ENCODE data around the gene ZMIZ1. TPM values are rescaled to one million over a fixed set of nuclear protein-coding genes. Genes with fewer than 3 reads are reported as not detected.

ZMIZ1 gene
- total RNA-seq, 1 experiment from 2014 or later: 28.4 TPM

GRCh38 chr10:79335470-79336235 lies 266.9 kb downstream of the ZMIZ1 start:
- no peaks in the 10 kb centered on the region for H3K9me3 ChIP-seq (ENCODE audit: control insufficient read depth in 1 of 2, insufficient read depth in 1 of 2, low read depth in 1 of 2, low read length in 2 of 2)
- POLR2A ChIA-PET: no interaction called here
- H3K27ac ChIP-seq (ENCODE audit: low read depth, low read length): no peak overlapping the region
- intact Hi-C loops (cut with micrococcal nuclease): no loop called here
- RAD21 ChIA-PET (ENCODE audit: low non-redundant PET in 1 of 2, low total read pairs in 2 of 2, uncharacterized antibody in 2 of 2, unreplicated experiment in 2 of 2): no interaction called here
- DNase-seq (ENCODE audit: low read depth, low spot score): no peak
- H2AFZ ChIP-seq (ENCODE audit: low read depth, low read length, poor library complexity, severe bottlenecking): no peak overlapping the region
- H4K20me1 ChIP-seq (ENCODE audit: insufficient read depth): no peaks in the 10 kb centered on the region
- H3K36me3 ChIP-seq (ENCODE audit: control insufficient read depth in 1 of 2, insufficient read depth in 2 of 2, low read length in 2 of 2): no peaks in the 10 kb centered on the region
- no peaks in the 10 kb centered on the region for H3K79me2 ChIP-seq (ENCODE audit: insufficient read depth, low read length)
- H3K9ac ChIP-seq (ENCODE audit: low read length): no peak overlapping the region
- BruUV-seq (replicated peaks): no TSS peak
- peaks cover 0 to 27% of the 10 kb centered on the region in 2 experiments; a peak in 2 of 4 replicates for H3K4me1 ChIP-seq (ENCODE audit: control insufficient read depth in 1 of 2, insufficient read depth in 2 of 2, low read length in 2 of 2)
- no peak overlapping the region for H3K4me2 ChIP-seq (ENCODE audit: low read length)
- H3K27me3 ChIP-seq (ENCODE audit: insufficient read depth, low read length): no peaks in the 10 kb centered on the region
- CTCF ChIA-PET: no interaction called here
- TF ChIP-seq EZH2 (IDR thresholded peaks at IDR 0.05) (no peak), CEBPB (IDR thresholded peaks at IDR 0.05; ENCODE audit: low read depth) (no peak), POLR2A (IDR thresholded peaks at IDR 0.05; ENCODE audit: borderline replicate concordance, extremely low read depth, insufficient read depth, insufficient read length) (no peak), RAD21 (IDR thresholded peaks at IDR 0.05; ENCODE audit: low read depth) (no peak), POLR2AphosphoS5 (IDR thresholded peaks at IDR 0.05; ENCODE audit: low read depth, low read length) (no peak), ZFX (IDR thresholded peaks at IDR 0.05) (no peak), SIN3A (IDR thresholded peaks at IDR 0.05; ENCODE audit: low read depth) (no peak), REST (IDR thresholded peaks at IDR 0.05; ENCODE audit: low read depth) (no peak)
- TF ChIP-seq, protein P1, sequence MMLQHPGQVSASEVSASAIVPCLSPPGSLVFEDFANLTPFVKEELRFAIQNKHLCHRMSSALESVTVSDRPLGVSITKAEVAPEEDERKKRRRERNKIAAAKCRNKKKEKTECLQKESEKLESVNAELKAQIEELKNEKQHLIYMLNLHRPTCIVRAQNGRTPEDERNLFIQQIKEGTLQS (IDR thresholded peaks at IDR 0.05): no peak
- no peak overlapping the region for H3K4me3 ChIP-seq (replicated peaks in 1 of 2; ENCODE audit: low read depth in 1 of 2, low read length in 2 of 2)
- H3K9me2 ChIP-seq (ENCODE audit: insufficient read depth): no peaks in the 10 kb centered on the region
- no peak for ATAC-seq
